ENCODE results near the gene ZMIZ1.

ZMIZ1 gene

DNA sequence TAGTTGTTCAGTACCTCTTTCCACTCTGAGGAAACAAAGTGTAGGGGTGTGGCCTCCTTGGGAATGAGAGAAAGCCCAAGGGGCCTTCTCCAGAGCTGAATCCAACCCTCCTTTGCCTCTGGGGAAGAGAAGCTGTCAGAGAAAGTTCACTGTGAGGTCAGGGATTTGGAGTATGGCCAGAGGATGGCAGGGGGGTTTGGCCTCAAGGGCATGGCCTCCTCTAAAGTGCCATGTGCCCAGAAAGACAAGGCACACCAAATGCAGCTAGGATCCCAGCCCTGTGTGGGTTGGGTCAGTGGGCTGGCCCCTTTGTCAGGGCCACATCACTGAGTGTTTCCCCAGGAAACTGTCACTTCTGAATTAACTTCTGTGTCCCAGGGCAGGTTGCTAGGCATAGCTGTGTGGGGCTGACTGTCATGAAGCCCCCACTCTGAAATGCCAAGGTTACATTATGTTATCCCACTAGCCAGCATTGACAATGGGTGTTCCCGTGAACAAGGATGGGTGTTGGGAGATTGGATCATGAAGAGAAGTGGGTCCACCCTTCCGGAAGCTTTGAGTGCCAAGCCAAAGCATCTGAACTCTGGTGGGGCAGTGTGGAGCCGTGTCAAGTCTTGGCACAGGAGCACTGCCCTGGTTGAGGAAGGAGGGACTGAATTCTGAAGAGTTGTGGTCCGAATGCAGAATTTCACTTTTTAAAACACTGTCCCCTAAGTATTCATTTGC, 123.3 kb downstream of the ZMIZ1 start:
- peak in 1 of 2 donors; percentile 26 for DNase-seq

DNA sequence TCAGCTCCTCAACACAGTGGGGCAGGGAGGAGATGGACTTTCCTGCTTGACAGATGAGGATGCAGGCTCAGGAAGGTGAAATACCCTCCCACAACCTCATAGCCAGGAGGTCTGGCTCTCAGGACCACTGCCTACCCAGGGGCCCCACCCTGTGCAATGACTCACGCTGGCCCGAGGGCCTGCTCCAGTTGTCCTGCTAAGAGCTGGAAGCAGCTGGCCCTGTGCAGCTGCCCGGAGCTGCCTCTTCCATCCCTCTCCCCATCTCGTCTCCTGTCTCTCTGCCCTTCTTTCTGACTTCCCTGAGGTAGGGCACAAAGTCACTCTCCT, 123.9 kb downstream of the ZMIZ1 start:
- no peak for DNase-seq

DNA sequence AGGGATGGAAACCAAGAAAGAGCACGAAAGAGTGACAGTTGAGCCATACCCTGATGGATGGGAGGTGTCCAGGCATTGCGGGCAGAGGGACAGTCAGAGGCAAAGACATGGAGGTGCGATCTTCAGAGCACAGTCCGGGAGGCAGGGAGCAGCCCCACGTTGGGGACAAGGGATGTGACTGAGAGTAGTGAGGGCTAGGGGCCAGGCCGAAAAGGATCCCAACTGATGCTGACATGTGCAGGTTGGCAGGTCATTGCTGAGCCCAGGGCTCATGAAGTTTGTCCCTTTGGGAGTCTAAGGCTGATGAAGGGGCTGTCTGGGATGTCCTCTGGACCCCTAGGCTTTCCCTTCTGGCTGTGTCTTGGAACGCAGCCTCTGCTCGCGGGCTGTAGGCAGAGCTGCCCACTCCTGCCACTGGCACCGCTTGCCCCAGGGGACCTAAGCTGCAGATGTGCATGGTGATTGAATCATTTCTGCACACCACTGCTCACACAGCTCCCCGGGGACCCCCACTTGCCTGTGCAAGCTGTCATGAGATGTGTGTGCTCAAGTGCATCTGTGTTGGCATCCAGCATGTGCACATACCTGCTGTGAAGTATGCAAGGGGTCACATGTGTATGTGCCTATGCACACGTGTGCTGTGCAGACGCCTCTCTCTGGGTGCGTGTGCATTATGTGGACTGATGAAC, 125.1 kb downstream of the ZMIZ1 start:
- DNase-seq: no peak

DNA sequence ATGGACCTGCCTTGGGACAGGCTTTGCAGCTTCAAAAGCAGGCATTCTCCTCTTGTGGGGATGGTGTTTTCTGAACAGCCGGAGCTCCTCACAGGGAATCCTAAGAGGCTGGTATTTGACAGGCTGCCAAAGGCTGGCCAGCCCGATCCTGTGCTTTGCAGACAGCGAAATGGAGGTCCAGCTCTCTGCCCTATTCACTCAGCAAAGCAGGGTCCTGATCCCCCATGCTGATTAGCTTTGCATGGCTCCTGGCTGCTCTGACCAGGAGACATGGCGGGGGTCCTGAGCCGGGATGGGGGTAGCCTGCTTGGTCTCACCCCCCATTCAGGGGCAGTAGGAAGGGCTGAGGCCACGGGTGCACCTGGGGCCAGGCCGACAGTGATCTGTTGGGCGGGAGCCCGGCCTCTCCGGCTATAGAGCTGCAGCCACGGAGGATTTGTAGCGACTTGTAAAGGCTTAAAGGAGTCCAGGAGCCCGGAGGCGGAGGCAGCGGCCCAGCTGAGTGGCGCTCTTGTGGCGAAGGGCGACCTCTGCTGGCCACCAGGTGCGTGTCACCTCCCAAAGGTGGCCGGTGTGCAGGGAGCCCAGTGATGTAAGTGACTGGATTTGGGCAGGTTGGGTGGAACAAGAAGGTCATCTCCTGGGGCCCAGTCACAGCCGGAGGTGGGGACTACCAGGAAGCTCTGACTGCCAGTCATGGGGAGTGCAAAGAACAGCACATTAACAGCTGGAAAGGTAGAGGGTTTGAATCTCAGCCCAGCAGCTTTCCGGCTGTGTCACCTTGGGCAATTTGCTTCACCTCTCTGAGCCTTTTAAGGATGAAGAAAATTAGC, 126.5 kb downstream of the ZMIZ1 start:
- peak; percentile 69 to 77 for DNase-seq

DNA sequence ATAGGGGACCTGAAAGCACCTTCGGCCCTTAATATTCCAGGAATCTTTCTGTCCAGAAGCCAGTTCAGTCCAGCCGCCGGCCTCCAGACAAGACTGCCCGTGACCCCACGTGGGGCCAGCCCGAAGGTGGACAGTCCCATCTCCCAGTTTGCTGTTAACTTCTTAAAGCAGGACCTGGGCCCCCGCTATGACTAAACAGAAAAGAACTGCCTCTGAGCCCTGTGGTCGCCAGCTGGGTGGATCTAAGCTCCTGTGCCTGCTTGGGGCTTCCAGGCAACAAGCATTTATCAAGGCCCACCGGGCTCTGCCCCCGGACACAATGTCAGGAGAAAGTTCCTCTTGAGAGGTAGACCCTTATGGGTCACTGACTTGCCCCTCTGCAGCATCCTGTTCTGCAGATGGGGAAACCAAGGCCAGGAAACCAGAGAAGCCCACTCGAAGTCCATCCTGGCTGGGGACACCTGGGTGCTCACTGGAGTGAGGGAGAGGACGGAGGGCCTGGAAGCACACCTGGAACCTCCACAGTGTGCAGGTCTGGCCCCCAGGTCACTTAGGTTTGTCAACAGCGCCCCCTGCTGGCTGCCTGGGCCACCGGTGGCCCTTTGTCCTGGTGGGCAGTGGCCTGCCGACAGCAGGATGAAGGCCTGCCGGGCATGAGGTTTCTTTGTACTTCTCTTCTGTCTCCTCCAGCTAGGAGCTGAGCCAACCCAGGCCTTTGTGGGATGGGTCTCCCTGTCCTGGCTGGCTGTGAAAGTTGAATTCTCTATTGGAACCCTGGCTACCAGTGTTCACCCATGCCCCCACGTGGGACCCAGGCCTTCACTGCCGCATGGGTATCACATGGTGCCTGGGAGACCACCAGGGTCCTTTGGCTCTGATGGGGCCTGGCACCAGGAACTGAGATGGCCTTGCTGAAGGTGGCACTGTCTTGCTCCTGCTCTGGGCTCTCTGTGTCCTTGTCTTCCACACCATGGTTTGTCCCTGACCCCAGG, 128.0 kb downstream of the ZMIZ1 start:
- DNase-seq: peak in 1 of 2 donors; percentile 82

DNA sequence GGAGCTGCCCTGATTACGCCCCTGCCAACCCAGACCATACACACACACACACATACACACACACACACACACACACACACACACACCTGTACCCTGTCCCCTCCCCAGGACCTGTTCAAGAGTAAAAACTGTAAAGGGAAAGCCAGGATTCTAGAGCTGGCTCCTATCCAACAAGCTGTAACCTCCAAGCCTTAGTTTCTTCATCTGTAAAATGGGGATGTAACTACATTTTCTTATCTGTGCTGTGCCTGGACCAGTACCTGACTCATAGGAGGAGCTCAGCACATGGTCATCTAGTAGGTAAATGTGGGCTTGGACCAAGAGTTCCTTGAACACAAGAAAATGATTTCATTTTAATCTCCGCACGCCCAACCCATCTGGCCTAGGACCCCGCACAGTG, 128.8 kb downstream of the ZMIZ1 start:
- no peak for DNase-seq

DNA sequence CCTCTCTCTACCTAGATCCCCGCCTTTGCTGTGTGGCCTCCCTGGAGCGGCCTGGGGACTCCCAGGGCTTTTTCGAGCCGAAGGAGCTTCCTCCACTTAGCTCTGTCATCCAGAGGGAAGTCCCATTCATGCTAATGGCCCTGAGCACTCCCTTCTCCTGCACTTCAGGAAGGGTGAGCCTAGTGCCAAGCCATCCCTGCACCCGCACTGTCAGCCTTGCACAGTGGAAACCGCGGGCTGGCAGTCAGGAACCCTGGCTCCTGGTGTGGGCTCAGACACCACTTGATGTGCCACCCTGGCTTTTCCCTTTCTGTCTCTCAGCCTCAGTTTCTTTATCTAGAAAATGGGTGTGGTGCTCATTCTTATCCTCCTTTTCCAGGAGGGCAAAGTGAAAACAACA, 131.6 kb downstream of the ZMIZ1 start:
- DNase-seq: no peak

DNA sequence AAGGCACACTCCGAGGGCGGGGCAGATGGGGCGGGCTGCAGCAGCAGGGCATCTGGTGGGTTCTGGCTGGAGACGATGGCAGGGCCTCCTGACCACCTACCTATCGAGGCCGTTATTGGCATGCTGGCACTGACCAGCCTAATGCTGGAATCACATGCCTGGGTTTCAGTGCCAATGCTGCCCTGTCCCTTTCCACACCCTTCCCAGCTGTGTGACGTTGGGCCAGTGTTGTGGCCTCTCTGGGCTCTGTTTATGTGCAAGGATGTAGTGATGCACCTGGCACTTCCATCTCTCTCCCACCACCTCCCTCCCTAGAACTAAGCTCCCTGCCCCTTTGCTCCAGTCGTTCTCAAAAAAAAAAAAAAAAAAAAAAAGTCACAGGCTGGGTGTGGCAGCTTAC, 132.9 kb downstream of the ZMIZ1 start:
- no peak for DNase-seq

DNA sequence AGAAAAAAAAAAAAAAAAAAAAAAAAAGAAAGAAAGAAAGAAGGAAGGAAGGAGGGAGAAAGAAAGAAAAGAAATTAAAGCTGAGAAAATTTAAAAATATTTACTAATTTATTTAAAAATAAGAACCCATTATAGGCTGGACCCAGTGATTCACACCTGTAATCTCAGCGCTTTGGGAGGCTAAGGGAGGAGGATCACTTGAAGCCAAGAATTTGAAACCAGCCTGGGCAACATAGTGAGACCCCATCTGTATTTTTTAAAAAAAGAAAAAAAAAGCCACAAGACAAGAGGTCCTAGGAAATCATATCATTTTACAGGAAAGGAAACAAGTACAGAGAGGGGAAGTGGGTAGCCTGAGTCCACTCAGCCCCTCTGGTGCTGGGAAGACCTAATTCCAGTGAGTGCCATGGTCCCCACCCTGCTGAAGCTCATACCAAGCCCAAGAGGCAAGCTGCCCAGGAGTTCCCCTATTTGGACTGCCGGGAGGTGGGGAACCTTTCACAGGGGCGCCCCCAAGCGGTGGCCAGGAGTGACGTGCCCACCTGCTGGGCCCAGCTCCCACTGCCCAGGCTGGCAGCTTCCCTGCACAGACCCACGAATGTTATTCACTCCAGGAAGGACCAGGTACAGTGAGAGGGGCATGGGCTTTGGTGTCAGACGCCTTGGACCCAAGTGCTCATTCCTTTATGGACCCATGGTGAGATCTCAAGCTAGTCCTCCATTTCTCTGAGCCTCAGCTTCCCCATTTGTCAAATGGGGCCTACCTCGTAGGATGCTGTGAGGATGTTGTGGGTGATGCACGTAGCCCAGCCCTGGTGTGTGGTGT, 133.6 kb downstream of the ZMIZ1 start:
- DNase-seq: peak; percentile 50 to 52

DNA sequence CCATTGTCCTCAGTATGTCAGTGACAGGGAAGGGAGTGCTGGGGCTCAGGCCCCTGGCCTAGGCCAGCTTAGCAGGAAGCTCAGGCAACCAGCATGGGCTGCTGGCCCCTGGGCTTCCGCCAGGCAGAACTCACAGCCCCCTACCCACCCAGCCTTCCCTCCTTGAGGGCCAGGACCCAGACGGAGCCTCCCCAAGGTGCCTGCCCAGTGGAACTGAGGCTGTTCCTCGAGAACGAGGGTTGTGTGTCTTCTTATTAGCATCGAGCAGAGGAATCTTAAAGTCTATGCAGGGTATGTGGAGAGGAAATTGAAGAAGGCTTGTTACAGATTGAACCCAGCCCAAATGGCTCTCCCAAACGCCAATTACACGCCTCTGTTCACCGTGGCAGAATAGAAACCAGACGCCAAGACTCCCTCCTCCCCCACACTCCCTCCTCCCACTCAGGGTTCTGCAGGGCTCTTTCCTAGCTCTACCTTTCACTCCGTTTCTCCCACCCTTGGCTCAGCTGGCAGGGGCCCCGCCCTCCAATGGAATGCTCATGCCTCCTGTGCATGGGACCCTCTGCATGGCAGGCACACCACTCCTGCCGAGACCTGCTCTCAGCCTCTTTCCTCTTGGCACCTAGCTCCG, 134.4 kb downstream of the ZMIZ1 start:
- no peak for DNase-seq

DNA sequence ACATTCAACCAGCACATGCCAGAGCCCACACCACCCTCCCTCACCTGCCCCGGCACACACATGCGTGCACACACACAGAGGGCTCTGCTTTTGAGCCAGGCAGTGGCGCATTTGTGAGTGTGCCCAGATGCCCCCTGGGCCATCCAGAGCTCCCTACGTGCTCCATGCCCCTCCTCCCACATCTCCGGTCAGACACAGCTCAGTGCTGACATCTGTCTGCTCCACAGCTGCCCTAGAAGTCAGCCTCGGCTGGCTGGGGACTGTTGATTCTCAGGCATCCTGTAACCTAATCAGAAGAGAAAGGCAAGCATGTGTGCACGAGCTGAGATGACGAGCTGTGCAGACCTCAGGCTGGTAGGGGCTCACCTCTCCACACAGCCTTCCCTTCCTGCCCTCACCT, 135.1 kb downstream of the ZMIZ1 start:
- DNase-seq: no peak

DNA sequence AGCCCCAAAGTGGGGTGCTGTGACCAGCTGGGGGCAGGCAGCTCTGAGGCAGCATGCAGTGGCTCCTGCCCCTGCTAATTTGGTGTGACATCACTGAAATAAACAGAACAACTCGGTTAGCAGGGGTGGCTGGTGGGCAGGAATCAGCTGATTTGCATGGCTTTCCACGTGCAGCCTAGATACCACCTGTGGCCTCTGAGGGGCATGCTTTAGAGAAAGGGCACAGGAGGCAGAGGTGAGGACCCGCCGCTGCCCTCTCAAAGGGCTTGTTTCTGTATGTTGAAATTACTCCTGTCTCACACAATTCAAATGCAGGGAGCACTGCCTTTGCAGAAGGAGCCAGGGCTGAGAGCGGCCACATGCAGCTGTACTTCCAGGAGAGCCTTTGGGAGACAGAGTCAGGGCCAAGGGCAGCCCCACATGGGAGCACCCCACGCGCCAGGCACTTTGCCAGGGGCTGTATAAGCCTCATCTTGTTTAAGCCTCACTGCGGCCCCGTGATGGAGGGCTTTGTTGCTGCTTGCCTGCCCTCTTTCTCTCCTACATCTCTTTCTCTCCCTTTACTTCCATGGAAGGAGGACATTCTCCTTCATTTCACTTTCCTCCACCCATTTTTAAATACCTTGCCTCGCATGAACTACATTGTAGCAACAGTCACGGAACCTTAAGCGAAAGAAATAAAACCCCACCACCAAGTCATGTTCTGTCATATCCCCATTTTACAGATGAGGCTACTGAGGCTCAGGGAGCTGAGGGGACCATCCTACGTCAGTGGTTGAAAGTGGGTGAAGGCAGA, 137.7 kb downstream of the ZMIZ1 start:
- DNase-seq: no peak

DNA sequence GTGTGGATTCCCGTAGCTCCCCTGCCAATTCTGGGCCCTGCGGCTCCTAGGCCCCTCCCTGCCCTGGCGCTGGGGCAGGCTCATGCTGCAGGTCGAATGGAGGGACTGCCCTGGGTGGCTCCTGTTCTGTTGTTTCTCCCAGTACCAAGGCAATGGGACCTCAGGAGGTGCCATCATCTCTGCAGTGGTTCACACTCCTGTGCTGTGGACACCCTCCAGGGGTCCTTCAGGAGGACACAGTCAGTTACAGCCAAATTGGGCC, 138.3 kb downstream of the ZMIZ1 start:
- no peak for DNase-seq

DNA sequence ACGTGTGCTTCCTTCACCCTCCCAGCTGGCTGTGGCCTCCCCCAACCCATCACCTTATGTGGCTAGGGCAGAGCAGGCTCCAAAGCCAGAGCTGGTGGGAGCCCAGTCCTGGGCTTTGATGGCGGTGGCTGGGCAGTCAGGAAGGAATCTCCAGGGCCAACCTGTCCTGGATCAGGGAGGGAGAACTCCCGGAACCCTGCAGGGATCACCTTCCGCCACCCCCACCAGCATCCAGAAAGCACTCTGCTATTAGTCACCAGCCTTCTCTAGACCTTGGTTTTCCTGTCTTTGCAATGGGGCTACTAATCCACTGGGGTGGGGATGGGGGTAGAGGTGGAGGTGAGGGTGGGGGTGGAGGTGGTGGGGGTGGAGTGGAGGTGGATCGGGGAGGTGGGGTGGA, 139.0 kb downstream of the ZMIZ1 start:
- DNase-seq: no peak

DNA sequence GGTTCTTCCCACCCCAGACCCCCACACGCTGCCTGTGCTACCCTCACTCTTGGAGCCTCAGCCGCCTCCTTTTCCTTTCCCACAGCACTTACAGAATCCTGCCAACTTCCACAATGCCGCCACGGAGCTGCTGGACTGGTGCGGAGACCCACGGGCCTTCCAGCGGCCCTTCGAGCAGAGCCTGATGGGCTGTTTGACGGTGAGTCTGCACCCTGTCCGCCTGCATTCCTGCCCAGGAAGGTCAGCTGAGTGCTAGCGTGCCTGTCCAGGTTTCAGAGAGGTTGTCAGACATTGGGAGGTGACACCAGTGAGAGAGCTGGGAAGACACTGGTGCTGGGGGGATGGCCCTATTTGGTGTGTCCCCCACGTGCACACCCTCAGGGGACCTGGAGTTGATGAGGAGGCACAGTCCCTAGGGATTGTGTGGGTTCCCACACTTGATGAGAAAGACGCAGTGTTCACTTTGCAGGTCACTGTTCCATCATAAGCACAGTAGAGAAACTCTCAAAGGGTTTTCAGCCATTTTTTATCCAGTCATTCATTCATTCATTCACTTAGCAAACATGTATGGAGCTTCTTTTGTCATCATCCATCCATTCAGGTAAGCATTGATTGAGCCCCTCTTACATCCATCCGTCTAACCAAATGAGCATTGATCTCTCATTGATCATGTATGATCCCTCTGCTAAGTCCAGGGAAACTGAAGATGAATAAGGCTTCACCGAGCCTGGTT, 139.7 kb downstream of the ZMIZ1 start:
- DNase-seq: no peak

DNA sequence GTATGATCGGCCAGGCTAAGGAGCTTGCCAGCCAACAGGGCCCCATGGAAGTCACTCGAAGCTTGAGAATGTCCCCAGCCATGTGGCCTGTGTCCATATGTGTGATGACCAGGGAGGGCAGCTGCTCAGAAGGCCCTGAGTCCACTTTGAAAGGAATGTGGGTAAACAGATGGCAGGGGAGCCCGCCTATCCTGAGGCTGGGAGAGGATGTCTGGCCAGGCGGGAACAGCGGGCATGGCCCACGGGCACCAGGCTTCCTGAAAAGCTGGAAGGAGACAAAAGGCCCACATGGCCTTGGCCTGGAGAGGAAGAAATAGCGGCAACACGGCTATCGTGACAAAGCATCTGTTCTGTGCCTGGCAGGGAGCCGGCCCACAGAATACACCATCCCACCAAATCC, 140.6 kb downstream of the ZMIZ1 start:
- no peak for DNase-seq

DNA sequence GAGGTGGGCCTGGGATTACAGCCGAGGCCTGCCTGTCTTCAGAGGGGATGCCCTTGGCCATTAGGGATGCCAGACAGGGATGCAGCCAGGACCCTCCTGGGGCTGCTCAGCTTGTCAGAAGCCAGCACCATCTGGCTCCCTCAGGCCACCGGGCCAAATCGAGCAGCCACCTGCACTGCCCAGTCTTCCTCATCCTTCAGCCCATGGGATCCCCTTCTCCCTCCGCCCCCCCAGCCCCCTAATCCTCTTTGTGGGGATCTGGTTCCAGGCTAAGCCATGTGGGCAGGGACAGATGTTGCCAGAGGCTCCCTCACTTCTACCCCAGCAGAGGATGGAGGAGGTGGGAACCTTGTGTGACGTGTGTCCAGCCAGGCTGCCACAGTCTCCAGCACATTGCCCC, 141.1 kb downstream of the ZMIZ1 start:
- DNase-seq: no peak

DNA sequence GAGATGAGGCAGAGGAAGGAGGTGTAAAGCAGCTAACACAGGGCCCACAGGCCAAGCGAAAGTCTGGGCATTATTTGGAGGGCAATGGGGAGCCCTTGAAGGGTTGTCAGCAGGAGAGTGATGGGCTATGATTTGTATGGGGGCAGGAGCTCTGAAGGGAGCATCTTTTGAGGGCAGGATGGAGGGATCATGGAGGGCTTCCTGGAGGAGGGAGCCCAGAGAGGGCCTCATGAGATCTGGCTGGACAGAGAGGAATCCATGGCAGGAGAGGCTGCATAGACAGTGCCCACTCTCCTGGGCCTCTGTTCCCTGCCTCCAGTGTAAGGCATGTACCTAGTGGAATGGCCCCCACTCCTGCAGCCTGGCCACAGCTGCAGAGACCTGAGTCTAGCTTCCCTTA, 141.9 kb downstream of the ZMIZ1 start:
- no peak for DNase-seq

DNA sequence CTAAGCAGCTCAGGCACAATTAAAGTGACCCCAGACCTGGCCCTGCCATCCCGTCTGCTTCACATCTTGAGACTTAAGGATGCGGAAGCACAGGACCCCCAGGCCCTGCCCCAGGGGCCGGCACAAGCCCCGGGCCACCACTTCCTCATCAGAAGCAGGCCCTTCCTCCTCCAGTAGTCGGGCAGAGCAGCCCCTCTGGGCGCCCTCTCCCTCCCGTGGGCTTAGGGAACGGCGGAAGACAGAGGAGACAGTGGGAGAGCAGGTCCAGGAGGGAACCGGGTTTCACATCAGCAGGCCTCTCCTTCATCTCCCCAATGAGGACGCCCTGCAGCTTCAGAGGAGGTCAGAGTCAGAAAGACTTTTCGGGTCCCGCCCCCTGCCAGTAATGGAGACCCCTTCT, 142.8 kb downstream of the ZMIZ1 start:
- DNase-seq: no peak

DNA sequence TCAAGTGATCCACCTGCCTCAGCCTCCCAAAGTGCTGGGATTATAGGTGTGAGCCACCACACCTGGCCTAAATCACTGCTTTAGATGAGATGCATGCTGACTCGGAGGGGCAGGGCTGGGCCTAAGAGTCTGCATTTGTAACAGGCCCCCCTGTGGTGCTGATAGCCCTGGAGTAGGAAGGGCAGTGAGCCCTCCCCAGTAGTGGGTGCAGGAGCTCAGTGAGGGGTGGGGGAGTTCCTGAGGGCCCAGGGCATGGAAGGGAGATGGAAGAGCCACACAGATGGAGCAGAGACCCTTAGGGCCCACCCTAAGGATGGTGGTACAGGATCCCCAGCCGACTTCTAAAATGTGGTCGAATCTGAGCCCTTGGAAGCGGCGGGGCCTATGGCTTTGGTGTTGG, 146.8 kb downstream of the ZMIZ1 start:
- DNase-seq: no peak

Data from inflammatory macrophage treated with lipopolysaccharide for 1 hour (primary cell).